ENCODE results near the gene CFL1.
A peak's percentile ranks its signal among the peaks of the same experiment; 100 is the strongest.

CFL1 gene

DNA sequence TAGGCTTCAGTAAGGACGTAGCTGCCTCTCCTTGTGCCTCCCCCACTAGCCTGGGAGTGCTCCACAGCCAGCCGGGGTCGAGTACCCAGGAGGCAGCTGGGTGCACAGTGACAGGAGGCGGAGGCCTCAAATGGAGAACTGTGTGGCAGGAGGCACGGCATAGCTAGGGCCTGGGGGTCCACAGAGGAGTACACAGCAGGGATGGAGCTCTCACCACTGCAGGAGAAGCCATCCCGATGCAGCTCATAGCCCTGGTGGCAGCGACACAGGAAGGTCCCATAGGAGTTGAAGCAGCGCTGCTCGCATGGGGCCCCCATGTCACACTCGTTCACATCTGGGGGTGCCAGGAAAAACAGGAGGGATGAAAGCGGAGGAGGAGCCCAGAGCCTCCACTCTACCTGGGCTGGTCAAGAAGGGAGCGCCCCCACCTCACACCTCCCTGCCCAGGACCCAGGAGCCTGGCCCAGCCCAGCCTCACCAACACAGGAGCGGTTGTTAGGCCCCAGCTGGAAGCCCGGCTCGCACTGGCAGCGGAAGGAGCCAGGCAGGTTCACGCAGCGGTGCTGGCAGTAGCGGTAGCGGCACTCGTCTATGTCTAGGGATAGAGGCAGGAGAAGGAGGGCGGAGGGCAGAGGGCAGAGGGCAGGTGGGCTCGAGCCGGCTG, 11.8 kb upstream of the CFL1 start:
- no peak for DNase-seq

- no peak for DNase-seq
These were observed 10.9 kb upstream of the CFL1 start for GRCh38 chr11:65868907-65869306.

- no peak for DNase-seq
These were observed 10.2 kb upstream of the CFL1 start for GRCh38 chr11:65868076-65868667.

- no peak for DNase-seq
These were observed 9.5 kb upstream of the CFL1 start for GRCh38 chr11:65867284-65868071.

DNA sequence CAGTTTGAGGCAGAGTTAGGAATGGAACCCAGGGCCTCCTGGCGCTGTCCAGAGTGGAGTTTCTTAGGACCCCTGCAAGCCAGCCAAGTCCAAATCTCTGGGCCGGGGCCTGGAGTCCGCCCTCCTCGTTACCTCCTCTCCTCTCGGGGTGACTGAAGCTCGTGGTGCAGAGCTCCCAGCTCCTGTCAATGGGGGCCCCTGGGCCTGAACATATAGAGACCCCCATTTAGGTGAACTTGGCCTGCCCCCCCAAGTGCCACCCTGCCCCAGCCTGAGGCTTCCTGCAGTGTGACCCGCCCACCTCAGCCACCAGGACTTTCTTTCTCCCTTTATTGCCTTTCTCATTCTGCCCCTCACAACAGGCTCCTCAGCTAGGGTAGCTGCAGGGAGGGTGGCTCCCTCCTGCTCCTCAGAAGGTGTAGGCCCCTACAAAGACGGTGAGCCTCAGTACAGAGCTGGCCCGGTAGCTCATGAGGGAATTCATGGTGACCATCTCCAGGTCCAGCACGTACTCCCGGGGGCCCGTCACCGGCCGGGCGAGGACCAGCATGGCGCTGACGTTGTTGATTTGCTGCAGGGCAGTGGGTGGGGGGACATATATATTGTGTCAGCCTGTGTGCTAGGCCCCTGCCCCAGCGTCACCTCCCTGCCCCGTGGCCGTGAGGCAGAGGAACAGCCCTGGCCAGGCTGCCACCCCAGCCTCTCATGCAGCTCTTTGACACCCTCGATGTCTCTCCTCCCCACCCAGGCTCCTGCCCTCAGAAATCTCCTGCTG, 8.7 kb upstream of the CFL1 start:
- no peak for DNase-seq

- no peak for DNase-seq
These were observed 7.7 kb upstream of the CFL1 start for GRCh38 chr11:65865550-65866172.

GRCh38 chr11:65864706-65865471, 6.9 kb upstream of the CFL1 start:
- no peak for DNase-seq

GRCh38 chr11:65863889-65864705, 6.1 kb upstream of the CFL1 start:
- no peak for DNase-seq

- no peak for DNase-seq
These were observed 5.2 kb upstream of the CFL1 start for GRCh38 chr11:65862941-65863888.

DNA sequence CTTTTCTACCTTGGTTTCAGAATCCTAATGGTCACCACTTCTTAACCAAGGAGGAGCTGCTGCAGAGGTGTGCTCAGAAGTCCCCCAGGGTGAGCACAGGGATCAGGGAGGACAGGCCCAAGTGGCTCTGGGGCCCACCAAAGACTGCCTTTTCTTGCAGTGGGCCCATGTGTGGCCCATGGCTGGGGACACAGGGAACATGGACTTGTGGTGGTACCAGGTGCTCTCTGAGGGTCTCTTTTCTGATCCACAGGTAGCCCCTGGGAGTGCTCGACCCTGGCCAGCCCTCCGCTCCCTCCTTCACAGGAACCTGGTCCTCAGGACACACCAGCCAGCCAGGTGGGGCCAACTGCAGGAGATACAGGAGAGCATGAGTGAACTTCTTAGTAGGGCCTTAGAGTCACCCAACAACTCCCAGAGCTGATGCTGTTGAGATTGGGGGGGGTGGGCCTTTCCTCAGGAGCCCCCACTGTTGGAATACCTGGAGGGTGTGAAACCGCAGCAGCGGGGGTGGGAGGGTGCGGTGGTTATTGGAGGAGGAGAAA, 4.3 kb upstream of the CFL1 start:
- DNase-seq = no peak

DNA sequence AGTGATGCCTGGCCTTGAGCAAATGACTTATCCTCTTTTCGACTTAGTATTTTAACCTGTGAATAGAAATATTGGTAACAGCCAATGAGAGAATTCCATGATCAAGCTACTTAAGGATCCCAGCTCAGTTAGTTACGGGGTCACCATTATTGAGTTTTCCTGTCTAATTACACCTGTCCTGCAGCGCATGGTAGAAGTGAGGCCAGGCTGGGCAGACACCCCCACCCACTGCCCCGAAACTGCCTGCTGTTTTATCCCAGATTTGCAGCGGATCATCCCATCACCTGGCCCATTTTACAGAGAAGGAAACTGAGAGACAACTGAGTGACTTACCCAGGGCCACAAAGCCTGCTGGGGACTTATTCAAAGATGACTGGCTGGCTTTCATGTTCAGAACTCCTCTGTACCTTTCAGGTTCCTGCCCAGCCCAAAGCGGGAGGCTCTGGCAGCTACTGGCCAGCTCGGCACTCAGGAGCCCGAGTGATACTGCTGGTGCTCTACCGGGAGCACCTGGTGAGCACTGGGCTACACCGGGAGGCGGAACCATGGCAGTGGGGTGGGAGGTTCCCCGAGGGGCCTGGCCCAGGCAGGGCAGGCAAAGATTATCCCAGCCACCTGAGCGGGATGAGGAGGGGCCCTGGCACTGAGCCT, 3.7 kb upstream of the CFL1 start:
- DNase-seq = no peak

DNA sequence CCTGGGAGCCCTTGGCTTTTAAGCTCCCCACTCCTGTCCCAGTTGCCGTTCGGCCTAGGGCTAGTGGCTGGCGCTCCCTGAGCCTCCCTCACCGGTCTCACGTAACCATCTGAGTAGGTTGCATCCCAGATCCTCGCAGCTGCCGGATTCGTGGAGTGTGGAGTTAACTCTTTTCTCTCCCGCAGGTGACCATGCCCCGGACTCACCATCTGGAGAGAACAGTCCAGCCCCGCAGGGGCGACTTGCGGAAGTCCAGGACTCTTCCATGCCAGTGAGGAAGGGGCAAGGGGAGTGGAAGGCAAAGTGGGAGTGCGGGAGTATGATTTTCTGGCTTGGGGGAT, 3.2 kb upstream of the CFL1 start:
- DNase-seq = no peak

- DNase-seq = peak; percentile 97
These were observed 2.5 kb upstream of the CFL1 start, which contains the start of gene MUS81 for GRCh38 chr11:65860278-65861164. MUS81 (plus strand) TSS chr11:65860433; CDS start chr11:65860754, 321 bp downstream.

DNA sequence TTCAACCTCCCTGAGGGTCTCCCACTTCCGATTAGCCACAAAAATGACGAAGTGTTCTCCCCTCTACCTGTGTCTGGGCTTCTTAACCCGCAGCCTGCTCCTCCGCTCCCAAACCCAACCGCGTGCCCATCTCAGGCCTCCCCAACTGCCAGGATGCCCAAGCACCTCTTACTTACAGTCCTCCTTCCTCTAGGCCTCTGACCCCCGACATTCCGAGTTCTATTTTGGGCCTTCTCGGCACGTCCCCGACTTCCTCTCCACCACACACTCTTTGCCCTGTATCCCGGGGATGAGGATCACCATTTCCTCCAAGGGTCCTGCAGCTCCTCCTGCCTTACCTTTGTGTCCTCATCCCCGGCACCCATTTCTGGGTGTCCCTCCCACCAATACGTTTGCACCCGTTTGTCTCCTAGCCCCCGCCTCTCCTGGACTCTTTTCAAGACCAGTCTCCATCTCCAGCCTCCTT, 1.9 kb upstream of the CFL1 start:
- no peak for DNase-seq

DNA sequence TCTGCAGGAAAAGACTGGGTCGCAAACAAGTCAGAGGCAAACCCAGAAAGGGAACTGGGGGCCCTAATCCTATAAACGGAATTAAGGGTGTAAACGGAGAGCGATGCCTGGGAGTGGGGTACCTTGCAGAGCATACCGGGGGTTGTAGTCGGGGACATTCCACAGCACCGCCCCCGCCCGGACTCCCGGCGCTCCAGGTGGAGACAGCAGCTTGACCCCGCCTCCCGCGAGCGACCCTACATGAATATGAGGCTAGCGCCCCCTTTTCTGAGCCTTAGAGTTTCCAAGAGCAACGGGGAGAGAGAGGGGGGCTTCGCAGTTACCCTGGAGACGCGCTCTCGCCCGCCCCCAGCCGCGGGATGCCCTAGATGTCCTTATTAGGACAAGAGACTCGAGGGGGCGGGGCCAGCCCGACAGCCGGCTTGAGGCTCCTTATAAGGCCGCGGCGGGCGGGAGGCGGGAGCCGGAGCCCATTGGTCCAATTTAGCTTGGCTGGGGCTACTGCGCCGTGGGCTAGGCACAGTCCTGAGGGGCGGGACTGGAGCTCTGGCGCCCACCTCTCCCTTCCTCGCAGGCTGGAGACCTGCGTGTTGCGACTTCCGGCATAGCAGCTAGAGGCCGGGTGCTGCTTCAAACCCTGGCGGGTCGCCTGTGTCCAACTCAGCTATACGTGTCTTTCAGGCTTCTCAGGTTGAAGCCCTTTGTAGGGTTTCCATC, 1.3 kb upstream of the CFL1 start:
- peak; percentile 94 for DNase-seq

DNA sequence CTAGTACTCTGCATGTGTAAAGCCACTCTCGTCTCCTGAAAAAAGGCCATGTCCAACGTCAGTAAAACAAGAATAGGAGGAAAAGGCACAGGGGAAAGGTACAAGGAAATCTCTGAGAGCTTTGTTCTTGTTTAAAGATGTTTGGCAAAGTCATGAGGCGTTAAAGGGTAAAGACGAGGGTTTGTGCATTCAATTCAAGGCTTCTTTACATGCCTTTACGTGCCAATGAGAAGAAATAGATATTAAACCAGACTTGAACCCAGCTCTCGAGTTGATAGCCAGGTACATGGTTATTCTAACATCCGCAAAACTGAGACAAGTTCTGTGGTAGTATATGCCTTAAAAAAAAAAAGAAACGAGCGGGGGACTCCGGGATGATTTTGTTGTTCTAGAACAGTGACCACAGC, 704 bp upstream of the CFL1 start:
- DNase-seq = no peak

DNA sequence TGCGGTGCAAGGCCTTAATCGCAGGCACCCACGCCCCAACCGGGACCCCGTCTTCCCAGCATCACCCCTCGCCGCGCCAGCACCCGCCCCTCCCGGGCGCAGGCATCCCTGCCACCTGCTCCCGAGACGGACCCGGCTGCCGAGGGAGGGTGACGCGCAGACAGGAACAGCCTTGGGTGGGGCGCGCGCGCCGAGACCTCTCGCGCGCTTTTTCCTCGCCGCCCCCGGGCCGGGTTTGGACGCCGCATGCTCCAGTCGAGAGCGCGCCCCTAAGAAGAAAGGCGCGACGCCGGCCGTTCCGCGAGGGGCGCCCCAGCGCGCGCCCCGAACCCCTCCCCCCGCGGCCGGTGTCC, 504 bp downstream of the CFL1 start:
- peak; percentile 66 for DNase-seq
